ENCODE results near the gene GRAMD1B. TPM values are rescaled to one million over a fixed set of nuclear protein-coding genes. Genes with fewer than 3 reads are reported as not detected.
"Not testable (repeated sequence)": the region's sequence is repeated elsewhere in the genome, so short reads cannot be mapped to it uniquely, and the experiment has no call there.

GRAMD1B gene
- total and polyA plus RNA-seq, 2 experiments from 2014 or later = 9.0 to 20.4 TPM

DNA sequence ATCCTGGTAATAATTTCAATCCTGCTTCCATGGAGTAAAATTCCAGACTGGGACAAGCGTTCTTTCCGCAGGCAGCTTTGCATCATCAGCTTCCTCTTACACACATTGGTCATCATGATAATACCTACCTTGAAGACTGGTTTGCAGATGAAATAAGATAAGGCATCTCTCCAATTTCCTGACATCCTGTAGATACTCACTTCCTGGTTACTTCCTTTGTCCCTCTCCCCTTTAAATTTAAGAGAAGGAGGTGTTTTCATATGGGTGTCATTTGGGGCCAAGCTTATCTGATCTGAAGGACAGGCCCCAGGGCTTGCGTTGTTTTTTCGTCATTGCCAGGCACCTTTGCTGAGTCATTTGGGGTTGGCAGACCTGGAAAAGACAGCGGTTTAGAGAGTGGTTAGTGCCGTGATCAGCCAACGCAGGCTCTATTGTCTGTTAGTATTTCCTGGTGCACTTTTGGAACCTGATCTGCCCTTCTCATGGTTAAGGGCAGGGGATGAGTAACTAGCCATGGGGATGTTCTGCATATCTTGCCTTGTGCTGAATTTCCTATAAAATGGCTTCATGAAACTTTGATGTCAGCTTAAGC, 24.1 kb downstream of the GRAMD1B start:
- no peak overlapping the region for H3K4me2 ChIP-seq
- H3K27me3 ChIP-seq = no peaks in the 10 kb centered on the region
- TF ChIP-seq, protein P1, sequence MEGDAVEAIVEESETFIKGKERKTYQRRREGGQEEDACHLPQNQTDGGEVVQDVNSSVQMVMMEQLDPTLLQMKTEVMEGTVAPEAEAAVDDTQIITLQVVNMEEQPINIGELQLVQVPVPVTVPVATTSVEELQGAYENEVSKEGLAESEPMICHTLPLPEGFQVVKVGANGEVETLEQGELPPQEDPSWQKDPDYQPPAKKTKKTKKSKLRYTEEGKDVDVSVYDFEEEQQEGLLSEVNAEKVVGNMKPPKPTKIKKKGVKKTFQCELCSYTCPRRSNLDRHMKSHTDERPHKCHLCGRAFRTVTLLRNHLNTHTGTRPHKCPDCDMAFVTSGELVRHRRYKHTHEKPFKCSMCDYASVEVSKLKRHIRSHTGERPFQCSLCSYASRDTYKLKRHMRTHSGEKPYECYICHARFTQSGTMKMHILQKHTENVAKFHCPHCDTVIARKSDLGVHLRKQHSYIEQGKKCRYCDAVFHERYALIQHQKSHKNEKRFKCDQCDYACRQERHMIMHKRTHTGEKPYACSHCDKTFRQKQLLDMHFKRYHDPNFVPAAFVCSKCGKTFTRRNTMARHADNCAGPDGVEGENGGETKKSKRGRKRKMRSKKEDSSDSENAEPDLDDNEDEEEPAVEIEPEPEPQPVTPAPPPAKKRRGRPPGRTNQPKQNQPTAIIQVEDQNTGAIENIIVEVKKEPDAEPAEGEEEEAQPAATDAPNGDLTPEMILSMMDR (IDR thresholded peaks at IDR 0.05; ENCODE audit: poor library complexity) = no peak
- TF ChIP-seq EZH2 (IDR thresholded peaks at IDR 0.05; ENCODE audit: borderline replicate concordance) (no peak), EZH2phosphoT487 (IDR thresholded peaks at IDR 0.05; ENCODE audit: low read depth, severe bottlenecking, unreplicated experiment) (no peak)
- H3K9me3 ChIP-seq (ENCODE audit: low read depth) = no peaks in the 10 kb centered on the region
- no peak overlapping the region for H3K4me3 ChIP-seq
- WGBS (ENCODE audit: low lambda C conversion rate, missing lambda C conversion rate) = 54% methylated on average over 7 of the region's 7 CpGs
- no peak for DNase-seq (ENCODE audit: low spot score)
- no peak overlapping the region for H3K27ac ChIP-seq
- H3K9me2 ChIP-seq (replicated peaks; ENCODE audit: insufficient read depth) = no peaks in the 10 kb centered on the region
- no peaks in the 10 kb centered on the region for H4K20me1 ChIP-seq (ENCODE audit: insufficient read depth, poor library complexity, severe bottlenecking)
- H3K4me1 ChIP-seq (ENCODE audit: insufficient read depth) = no peaks in the 10 kb centered on the region
- H2AFZ ChIP-seq = no peak overlapping the region
- H3K36me3 ChIP-seq (replicated peaks; ENCODE audit: insufficient read depth, low read depth) = no peaks in the 10 kb centered on the region
- H3K79me2 ChIP-seq = no peaks in the 10 kb centered on the region

DNA sequence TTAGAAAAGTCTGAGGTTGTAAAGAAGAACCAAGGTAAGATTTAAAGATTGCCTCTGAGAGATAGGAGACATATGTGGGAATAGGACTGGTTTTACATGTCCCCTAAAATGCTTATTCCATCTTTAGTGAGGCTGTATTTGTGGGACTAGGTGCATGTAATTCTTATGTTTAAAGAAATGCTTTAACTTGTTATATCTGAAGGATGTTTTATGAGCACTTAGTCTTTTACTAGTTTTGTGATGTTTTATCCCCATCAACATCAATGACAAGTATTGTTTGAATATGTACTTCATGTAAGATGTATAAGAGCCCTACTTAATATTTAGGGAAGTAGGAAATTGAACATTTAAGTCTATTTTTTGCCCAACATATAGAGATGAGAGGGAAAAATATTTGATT, 24.7 kb downstream of the GRAMD1B start:
- Histone ChIP-seq H3K9me3 (ENCODE audit: low read depth) (no peaks in the 10 kb centered on the region), H3K36me3 (replicated peaks; ENCODE audit: insufficient read depth, low read depth) (no peaks in the 10 kb centered on the region), H4K20me1 (ENCODE audit: insufficient read depth, poor library complexity, severe bottlenecking) (no peaks in the 10 kb centered on the region), H3K79me2 (no peaks in the 10 kb centered on the region), H3K4me3 (no peak overlapping the region), H3K27me3 (no peaks in the 10 kb centered on the region), H3K27ac (no peak overlapping the region), H3K4me1 (ENCODE audit: insufficient read depth) (no peaks in the 10 kb centered on the region), H3K9me2 (replicated peaks; ENCODE audit: insufficient read depth) (no peaks in the 10 kb centered on the region), H2AFZ (no peak overlapping the region), H3K4me2 (no peak overlapping the region)
- no peak for DNase-seq (ENCODE audit: low spot score)
- TF ChIP-seq, protein P1 (IDR thresholded peaks at IDR 0.05; ENCODE audit: poor library complexity) = no peak
- no peak for TF ChIP-seq EZH2phosphoT487 (IDR thresholded peaks at IDR 0.05; ENCODE audit: low read depth, severe bottlenecking, unreplicated experiment)
- no peak for TF ChIP-seq EZH2 (IDR thresholded peaks at IDR 0.05; ENCODE audit: borderline replicate concordance)

DNA sequence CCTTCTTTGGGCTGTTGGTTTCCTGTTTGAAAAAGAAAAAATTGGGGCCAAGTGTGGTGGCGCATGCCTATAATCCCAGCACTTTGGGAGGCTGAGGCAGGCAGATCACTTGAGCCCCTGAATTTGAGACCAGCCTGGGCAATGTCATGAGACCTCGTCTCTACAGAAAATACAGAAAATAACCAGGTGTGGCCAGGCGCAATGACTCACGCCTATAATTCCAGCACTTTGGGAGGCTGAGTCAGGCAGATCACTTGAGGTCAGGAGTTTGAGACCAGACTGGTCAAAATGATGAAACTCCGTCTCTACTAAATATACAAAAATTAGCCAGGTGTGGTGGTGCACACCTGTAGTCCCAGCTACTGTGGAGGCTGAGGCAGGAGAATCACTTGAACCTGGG, 26.4 kb downstream of the GRAMD1B start:
- not testable (repeated sequence) for H3K4me2 ChIP-seq; H3K4me1 ChIP-seq (ENCODE audit: insufficient read depth); H4K20me1 ChIP-seq (ENCODE audit: insufficient read depth, poor library complexity, severe bottlenecking); H3K4me3 ChIP-seq; H3K9me3 ChIP-seq (ENCODE audit: low read depth); H3K79me2 ChIP-seq; H3K36me3 ChIP-seq (replicated peaks; ENCODE audit: insufficient read depth, low read depth); H3K27ac ChIP-seq; H3K27me3 ChIP-seq; H2AFZ ChIP-seq; H3K9me2 ChIP-seq (replicated peaks; ENCODE audit: insufficient read depth); DNase-seq (ENCODE audit: low spot score)
- WGBS (ENCODE audit: low lambda C conversion rate, missing lambda C conversion rate) = 81% methylated on average over 5 of the region's 5 CpGs

DNA sequence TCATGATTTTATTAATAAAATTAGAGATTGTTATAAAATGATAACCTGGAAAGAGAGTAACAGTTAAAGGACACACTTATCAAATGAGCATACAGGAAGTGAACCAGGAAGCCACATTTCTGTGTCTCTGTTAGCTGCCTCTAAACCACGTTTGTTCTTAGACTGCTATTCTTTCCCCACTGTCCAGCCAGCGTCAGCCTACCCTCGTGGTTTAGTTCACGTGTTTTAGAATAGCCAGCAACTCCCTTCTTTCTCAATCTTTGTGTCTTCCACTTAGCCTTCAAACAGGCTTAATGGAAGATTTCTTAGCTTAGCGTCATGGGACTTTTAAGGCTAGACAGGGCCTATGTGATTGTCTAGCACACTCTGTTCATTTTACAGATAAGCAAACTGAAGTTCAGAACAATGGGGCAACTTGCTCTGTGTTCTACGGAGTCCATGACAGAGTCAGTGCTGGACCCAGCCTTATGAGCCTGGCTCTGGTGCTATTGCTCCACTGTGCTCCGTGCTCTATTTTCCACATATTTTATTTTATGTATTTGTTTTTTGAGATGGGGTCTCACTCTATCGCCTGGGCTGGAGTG, 27.2 kb downstream of the GRAMD1B start:
- H3K4me1 ChIP-seq (ENCODE audit: insufficient read depth) = no peaks in the 10 kb centered on the region
- H3K4me3 ChIP-seq = no peak overlapping the region
- H3K27me3 ChIP-seq = no peaks in the 10 kb centered on the region
- H3K36me3 ChIP-seq (replicated peaks; ENCODE audit: insufficient read depth, low read depth) = no peaks in the 10 kb centered on the region
- H3K9me3 ChIP-seq (ENCODE audit: low read depth) = no peaks in the 10 kb centered on the region
- H4K20me1 ChIP-seq (ENCODE audit: insufficient read depth, poor library complexity, severe bottlenecking) = no peaks in the 10 kb centered on the region
- no peak for DNase-seq (ENCODE audit: low spot score)
- H2AFZ ChIP-seq = no peak overlapping the region
- TF ChIP-seq EZH2phosphoT487 (IDR thresholded peaks at IDR 0.05; ENCODE audit: low read depth, severe bottlenecking, unreplicated experiment) = no peak
- TF ChIP-seq EZH2 (IDR thresholded peaks at IDR 0.05; ENCODE audit: borderline replicate concordance) = no peak
- TF ChIP-seq, protein P1 (IDR thresholded peaks at IDR 0.05; ENCODE audit: poor library complexity) = no peak
- H3K27ac ChIP-seq = no peak overlapping the region
- H3K9me2 ChIP-seq (replicated peaks; ENCODE audit: insufficient read depth) = no peaks in the 10 kb centered on the region
- 74% methylated on average over 8 of the region's 8 CpGs for WGBS (ENCODE audit: low lambda C conversion rate, missing lambda C conversion rate)
- H3K79me2 ChIP-seq = no peaks in the 10 kb centered on the region
- H3K4me2 ChIP-seq = no peak overlapping the region
